Neural cell (in vitro differentiated cells): ENCODE results near the gene CD8A.

Experiments used
- EP300 ChIP-seq: fragments of 450-650 bp; conservative IDR thresholded peaks from 2 replicates; pipeline ENCODE4 v1.6.1; 2014; ENCODE audit warnings: antibody characterized with exemption, mild to moderate bottlenecking, moderate library complexity; ENCODE audit not compliant: poor library complexity, severe bottlenecking
- EZH2 ChIP-seq: fragments of 200-600, 300-800 bp; shearing (Covaris generic), sonication (generic); IDR thresholded peaks from 2 replicates; pipeline ENCODE4 v1.6.1; 2014; ENCODE audit warnings: antibody characterized with exemption, low read length, borderline replicate concordance, mild to moderate bottlenecking; ENCODE audit not compliant: insufficient read depth, poor library complexity, severe bottlenecking
- MXI1 ChIP-seq: fragments of 450-650 bp; conservative IDR thresholded peaks from 2 replicates; pipeline ENCODE4 v1.6.1; 2014; ENCODE audit warnings: antibody characterized with exemption, mild to moderate bottlenecking; ENCODE audit not compliant: poor library complexity, severe bottlenecking
- POLR2AphosphoS5 ChIP-seq: IDR thresholded peaks from 2 replicates; pipeline ENCODE4 v1.6.1; 2012
- SMC3 ChIP-seq: fragments of 450-650 bp; conservative IDR thresholded peaks from 2 replicates; pipeline ENCODE4 v1.6.1; 2014; ENCODE audit warnings: antibody characterized with exemption, mild to moderate bottlenecking, moderate library complexity; ENCODE audit not compliant: poor library complexity
- TAF1 ChIP-seq: IDR thresholded peaks from 2 replicates; pipeline ENCODE4 v1.6.1; 2012; ENCODE audit warnings: low read depth
- TF ChIP-seq, protein P1 (sequence below): fragments of 450-650 bp; IDR thresholded peaks from 2 replicates; pipeline ENCODE4 v1.5.1; 2014; ENCODE audit warnings: antibody characterized with exemption, mild to moderate bottlenecking, moderate library complexity; ENCODE audit not compliant: poor library complexity, severe bottlenecking
- TF ChIP-seq, protein P2 (sequence below): IDR thresholded peaks from 2 replicates; pipeline ENCODE4 v1.6.1; 2012; ENCODE audit warnings: borderline replicate concordance

DNA sequence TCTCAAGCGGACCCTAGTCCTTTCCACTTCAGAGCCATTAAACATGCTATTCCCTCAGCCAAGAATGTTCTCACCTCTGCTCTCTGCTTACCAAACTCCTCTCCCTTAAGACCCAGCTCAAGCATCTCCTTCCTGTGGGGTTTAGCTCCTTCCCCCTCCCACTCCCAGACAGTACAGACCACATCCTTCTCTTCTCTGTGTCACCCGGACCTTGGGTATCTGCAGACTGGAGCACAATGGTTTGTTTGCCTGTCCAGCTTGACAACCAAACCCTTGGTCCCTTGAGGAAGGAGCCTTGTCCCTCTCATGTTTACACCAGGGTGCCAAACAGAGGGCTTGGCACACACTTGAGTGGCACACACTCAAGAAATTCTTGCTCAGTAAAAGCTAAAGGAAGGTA, 4.1 kb upstream of the CD8A start:
- TF ChIP-seq, protein P1, sequence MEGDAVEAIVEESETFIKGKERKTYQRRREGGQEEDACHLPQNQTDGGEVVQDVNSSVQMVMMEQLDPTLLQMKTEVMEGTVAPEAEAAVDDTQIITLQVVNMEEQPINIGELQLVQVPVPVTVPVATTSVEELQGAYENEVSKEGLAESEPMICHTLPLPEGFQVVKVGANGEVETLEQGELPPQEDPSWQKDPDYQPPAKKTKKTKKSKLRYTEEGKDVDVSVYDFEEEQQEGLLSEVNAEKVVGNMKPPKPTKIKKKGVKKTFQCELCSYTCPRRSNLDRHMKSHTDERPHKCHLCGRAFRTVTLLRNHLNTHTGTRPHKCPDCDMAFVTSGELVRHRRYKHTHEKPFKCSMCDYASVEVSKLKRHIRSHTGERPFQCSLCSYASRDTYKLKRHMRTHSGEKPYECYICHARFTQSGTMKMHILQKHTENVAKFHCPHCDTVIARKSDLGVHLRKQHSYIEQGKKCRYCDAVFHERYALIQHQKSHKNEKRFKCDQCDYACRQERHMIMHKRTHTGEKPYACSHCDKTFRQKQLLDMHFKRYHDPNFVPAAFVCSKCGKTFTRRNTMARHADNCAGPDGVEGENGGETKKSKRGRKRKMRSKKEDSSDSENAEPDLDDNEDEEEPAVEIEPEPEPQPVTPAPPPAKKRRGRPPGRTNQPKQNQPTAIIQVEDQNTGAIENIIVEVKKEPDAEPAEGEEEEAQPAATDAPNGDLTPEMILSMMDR = no peak
- TF ChIP-seq, protein P2, sequence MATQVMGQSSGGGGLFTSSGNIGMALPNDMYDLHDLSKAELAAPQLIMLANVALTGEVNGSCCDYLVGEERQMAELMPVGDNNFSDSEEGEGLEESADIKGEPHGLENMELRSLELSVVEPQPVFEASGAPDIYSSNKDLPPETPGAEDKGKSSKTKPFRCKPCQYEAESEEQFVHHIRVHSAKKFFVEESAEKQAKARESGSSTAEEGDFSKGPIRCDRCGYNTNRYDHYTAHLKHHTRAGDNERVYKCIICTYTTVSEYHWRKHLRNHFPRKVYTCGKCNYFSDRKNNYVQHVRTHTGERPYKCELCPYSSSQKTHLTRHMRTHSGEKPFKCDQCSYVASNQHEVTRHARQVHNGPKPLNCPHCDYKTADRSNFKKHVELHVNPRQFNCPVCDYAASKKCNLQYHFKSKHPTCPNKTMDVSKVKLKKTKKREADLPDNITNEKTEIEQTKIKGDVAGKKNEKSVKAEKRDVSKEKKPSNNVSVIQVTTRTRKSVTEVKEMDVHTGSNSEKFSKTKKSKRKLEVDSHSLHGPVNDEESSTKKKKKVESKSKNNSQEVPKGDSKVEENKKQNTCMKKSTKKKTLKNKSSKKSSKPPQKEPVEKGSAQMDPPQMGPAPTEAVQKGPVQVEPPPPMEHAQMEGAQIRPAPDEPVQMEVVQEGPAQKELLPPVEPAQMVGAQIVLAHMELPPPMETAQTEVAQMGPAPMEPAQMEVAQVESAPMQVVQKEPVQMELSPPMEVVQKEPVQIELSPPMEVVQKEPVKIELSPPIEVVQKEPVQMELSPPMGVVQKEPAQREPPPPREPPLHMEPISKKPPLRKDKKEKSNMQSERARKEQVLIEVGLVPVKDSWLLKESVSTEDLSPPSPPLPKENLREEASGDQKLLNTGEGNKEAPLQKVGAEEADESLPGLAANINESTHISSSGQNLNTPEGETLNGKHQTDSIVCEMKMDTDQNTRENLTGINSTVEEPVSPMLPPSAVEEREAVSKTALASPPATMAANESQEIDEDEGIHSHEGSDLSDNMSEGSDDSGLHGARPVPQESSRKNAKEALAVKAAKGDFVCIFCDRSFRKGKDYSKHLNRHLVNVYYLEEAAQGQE = no peak
- TF ChIP-seq SMC3 (no peak), EP300 (no peak), POLR2AphosphoS5 (no peak), TAF1 (no peak), EZH2 (no peak), MXI1 (no peak)
